ENCODE results near the gene UGGT1.

UGGT1 gene

GRCh38 chr2:128103407-128103806 lies 12.4 kb downstream of the UGGT1 start:
- in situ Hi-C loops (cut with MboI; ENCODE audit: low sequenced_read_pairs) = no loop called here

- in situ Hi-C loops (cut with MboI; ENCODE audit: low sequenced_read_pairs) = no loop called here
Observed at GRCh38 chr2:128105072-128105471, 14.1 kb downstream of the UGGT1 start.

DNA sequence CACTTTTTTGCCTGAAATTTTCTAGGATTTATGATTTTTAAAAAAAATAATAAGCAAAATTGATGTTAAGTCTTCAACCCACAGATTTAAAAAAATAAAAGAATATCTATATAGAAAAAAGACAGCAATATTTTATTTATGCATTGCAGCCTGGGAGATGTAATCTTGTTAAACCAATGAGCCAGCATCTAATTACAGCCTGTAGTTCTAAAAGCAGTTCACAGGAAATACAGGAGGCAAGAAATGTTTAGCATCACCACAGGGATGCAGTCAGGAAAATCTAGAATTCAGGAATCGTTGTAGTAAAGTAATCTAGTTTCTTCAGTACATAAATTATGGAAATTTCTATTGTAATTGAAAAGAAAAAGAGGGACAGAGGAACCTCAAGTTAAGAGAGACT lies 17.2 kb downstream of the UGGT1 start:
- in situ Hi-C loops (cut with MboI; ENCODE audit: low sequenced_read_pairs) = no loop called here

DNA sequence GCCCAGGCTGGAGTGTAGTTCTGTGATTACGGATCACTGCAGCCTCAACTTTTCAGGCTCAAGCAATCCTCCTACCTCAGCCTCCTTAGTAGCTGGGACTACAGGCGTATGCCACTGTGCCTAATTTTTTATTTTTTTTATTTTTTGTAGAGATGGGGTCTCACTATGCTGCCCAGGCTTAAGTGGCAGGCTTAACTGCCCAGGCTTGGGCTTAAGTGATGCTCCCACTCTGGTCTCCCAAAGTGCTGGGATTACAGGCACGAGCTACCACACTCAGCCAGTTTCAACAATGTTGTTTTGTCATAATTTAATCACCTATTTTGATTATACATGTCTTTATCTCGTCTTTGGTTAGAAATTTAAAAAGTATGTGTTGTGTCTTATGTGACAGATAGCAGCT lies 18.2 kb downstream of the UGGT1 start:
- in situ Hi-C loops (cut with MboI; ENCODE audit: low sequenced_read_pairs) = no loop called here

DNA sequence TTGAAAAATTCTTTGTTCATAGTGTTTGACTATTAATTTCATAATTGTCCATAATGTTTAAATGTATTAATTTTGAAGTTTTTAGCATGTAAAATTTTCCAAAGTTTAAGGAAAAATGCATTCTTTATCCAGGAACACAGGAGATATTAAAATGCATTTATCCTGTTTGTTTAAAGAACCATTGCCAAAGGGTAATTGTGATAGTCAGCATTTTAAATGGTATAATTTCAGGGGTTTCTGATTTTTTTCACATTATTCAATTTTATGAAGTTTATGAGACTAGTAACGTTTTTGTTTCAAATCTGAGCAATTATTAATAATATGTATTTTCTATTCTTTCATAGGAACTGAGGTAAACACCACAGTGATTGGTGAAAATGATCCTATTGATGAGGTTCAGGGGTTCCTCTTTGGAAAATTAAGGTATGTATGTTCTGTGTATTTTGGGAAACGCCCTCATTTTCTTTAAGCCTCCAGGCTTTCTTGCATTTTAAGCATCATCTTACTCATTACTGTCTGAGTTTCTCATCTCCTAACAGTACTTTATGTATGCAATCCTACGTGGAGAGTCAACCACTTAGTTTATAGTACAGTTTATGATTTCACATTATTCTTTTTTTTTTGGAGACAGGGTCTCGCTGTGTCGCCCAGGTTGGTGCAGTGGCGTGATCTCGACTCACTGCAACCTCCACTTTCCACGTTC lies 25.1 kb downstream of the UGGT1 start:
- in situ Hi-C loops (cut with MboI; ENCODE audit: low sequenced_read_pairs) = no loop called here

DNA sequence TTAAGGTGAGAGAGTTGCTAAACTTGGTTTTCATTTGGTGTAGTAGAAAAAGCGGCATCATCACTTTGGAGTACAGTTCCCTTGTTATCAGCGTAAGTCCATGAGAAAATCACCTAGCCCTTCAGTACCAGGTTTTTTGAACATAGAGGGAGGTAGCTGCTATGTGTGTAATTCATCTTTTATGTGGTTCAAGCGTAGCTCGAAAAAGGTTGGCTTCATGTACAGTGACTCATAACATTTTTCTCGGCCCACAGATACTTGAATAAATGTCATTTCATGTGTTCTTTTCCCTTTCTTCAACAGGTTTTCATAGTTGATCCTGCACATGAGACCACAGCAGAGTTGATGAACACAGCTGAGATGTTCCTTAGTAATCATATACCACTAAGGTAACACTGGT lies 43.6 kb downstream of the UGGT1 start:
- in situ Hi-C loops (cut with MboI; ENCODE audit: low sequenced_read_pairs) = no loop called here

GRCh38 chr2:128137094-128137616 lies 46.2 kb downstream of the UGGT1 start:
- in situ Hi-C loops (cut with MboI; ENCODE audit: low sequenced_read_pairs) = no loop called here

- in situ Hi-C loops (cut with MboI; ENCODE audit: low sequenced_read_pairs) = no loop called here
Observed at GRCh38 chr2:128139624-128140023, 48.6 kb downstream of the UGGT1 start.

- in situ Hi-C loops (cut with MboI; ENCODE audit: low sequenced_read_pairs) = no loop called here
Observed at GRCh38 chr2:128145651-128146050, 54.7 kb downstream of the UGGT1 start.

DNA sequence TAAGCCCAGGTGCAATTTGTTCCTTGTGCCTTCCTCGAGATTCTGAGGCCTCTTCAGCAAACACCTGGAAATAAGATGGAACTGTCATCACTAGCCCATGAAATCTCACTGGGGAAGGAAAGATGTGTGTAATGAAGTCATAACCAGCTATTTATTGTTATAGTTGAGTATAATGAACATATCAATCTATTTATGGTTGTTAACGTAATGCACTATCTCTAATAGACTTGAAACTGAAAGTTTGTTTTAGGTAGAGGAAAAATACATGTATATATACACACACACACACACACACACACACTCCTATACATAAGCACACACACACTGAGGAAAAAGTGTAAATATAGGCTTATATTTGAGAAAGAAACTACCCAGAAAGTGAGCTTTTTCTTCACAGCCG lies 62.8 kb downstream of the UGGT1 start:
- in situ Hi-C loops (cut with MboI; ENCODE audit: low sequenced_read_pairs) = no loop called here

DNA sequence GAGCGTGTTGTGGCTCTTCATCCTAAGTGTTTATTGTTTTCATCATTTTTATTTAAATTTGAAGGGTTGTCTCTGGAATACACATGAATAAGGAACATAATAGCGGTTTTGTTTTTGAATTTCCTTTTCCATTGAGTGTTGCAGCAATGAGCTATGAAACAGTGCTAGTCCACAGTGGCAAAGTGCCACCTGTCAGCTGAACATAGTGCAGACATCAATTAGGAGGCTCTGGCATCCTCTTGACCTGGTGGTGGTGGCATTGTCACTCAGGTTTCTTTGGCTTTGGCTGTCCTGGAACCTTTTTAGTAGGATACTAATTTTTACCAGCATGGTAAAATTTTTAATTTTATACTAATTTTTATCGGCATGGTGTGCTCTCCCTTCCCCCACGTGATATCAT lies 63.2 kb downstream of the UGGT1 start:
- in situ Hi-C loops (cut with MboI; ENCODE audit: low sequenced_read_pairs) = no loop called here

DNA sequence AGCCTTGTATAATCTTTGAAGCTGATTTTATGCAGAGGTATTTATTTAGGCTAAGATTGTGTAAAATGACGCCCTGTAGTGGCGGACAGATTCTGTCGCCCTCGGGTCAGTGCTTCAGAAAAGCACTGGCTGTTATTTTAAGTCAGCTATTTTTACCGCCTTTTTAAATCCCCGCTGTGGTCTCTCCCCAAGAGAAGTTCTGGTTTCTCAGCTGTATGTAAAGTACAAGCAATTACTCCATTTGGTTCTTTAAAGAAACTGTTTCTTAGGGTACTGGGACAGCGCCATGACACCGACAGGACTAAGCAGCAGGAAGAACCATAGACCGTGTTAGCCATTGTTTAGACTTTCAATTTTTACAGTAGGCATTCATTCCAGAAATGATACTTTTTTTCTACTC lies 65.0 kb downstream of the UGGT1 start:
- in situ Hi-C loops (cut with MboI; ENCODE audit: low sequenced_read_pairs) = no loop called here

DNA sequence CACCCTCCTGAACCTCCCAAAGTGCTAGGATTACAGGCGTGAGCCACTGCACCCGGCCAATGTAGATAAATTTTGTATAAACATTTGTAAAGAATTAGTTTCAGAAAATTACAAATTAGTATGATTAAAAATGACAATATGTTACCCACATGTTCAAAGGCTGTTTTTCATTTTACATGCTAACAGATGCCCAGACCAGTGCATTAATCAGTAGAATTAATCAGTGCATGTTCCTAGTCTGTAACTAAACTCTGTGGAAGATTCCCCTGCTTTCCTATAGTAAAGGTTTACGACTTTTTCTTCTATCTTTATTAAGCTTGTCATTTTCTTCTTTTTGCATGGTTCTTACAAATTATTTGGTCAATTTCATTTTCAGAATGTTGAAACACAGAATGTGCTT lies 65.8 kb downstream of the UGGT1 start:
- in situ Hi-C loops (cut with MboI; ENCODE audit: low sequenced_read_pairs) = no loop called here

GRCh38 chr2:128157644-128158043 lies 66.6 kb downstream of the UGGT1 start:
- in situ Hi-C loops (cut with MboI; ENCODE audit: low sequenced_read_pairs) = no loop called here

DNA sequence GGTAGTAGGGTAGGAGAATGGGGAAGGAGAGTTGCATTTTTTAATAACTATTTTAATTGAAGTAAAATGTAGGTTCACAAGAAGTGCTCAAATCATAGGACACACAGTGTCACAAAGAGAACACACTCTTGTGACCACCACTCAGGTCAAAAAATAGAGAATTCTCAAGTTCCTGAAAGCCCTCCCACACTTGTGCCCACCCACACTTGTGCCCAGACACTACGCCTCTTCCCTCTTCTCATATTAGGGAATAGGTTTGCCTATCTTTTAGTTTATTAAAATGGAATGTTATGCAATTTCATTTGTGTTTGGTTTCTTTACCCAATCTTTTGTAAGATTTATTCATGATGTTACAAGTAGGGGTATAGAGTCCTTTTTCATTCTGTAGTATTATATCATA lies 67.2 kb downstream of the UGGT1 start:
- in situ Hi-C loops (cut with MboI; ENCODE audit: low sequenced_read_pairs) = no loop called here

DNA sequence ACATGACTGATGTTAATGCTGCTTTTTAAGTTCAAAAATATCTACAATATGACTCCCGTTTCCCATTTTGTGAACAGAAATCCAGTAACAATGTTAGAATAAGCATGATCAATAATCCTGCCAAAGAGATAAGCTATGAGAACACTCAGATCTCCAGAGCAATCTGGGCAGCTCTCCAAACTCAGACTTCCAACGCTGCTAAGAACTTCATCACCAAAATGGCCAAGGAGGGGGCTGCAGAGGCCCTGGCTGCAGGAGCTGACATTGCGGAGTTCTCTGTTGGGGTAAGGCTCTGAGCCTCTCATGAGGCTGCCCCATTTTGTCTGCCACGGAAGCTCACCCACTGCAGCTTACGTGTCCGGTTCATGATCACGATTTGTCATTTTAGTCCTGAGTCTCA lies 68.4 kb downstream of the UGGT1 start:
- in situ Hi-C loops (cut with MboI; ENCODE audit: low sequenced_read_pairs) = no loop called here

- in situ Hi-C loops (cut with MboI; ENCODE audit: low sequenced_read_pairs) = no loop called here
Observed at GRCh38 chr2:128160616-128161275, 69.7 kb downstream of the UGGT1 start.

DNA sequence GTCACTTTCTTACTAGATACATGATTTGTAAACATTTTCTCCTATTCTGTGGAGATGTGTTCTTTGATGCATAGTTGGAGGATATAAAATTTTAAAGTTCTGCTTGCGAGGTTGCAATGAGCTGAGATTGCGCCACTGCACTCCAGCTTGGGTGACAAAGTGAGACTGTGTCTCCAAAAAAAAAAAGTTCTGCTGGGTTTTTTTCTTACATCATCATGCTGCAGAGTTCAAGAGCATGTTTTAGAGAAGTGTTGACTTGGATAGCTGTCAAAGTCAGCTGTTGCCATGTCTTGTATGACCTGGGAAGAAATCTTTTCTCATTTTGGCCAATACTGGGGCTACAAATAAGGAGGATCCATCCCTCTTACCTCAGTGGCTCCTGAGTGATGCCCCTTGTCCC lies 71.3 kb downstream of the UGGT1 start:
- in situ Hi-C loops (cut with MboI; ENCODE audit: low sequenced_read_pairs) = no loop called here

- in situ Hi-C loops (cut with MboI; ENCODE audit: low sequenced_read_pairs) = no loop called here
Observed at GRCh38 chr2:128164311-128164710, 73.3 kb downstream of the UGGT1 start.

- in situ Hi-C loops (cut with MboI; ENCODE audit: low sequenced_read_pairs) = no loop called here
Observed at GRCh38 chr2:128166746-128167353, 75.8 kb downstream of the UGGT1 start.

DNA sequence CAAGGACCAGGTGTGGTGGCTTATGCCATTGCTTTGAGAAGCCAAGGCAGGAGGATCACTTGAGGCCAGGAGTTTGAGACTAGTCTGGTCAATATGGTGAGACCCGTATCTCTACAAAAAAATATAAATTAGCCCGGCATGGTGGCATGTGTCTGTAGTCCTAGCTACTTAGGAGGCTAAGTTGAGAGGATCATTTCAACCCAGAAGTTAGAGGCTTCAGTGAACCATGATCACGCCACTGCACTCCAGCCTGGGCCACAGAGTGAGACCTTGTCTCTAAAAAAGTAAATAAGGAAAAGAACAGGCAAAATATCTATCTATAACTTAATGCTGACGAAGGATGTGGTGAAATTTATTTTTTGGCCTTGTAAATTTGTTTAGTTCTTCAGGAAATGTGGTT lies 78.1 kb downstream of the UGGT1 start:
- in situ Hi-C loops (cut with MboI; ENCODE audit: low sequenced_read_pairs) = no loop called here

- in situ Hi-C loops (cut with MboI; ENCODE audit: low sequenced_read_pairs) = no loop called here
Observed at GRCh38 chr2:128169497-128169896, 78.5 kb downstream of the UGGT1 start.
